ENCODE data around the gene OR2B6.
"Not testable (repeated sequence)": the region's sequence is repeated elsewhere in the genome, so short reads cannot be mapped to it uniquely, and the experiment has no call there.

The OR2B6 gene

GRCh38 chr6:27956941-27957340 is at the start of gene OR2B6:
Gene OR2B6, plus strand, starts transcription at chr6:27957241. Its CDS starts 0 bp downstream, at chr6:27957241.
- peaks cover 0 to 3% of the 10 kb centered on the region in 2 donors for H3K27me3 ChIP-seq (ENCODE audit: control insufficient read depth in 2 of 2, insufficient read depth in 2 of 2, low read length in 2 of 2)
- H3K27ac ChIP-seq (ENCODE audit: low read depth in 2 of 2, low read length in 2 of 2): no peak within 1 kb of the TSS
- H3K4me3 ChIP-seq (ENCODE audit: low read length in 2 of 2): no peak within 1 kb of the TSS
- no peaks in the 10 kb centered on the region for H3K9me3 ChIP-seq (ENCODE audit: control insufficient read depth in 2 of 2, low read length in 2 of 2)
- no peak within 1 kb of the TSS for H3K9ac ChIP-seq (ENCODE audit: low read depth in 1 of 2, low read length in 2 of 2)
- H3K4me1 ChIP-seq (ENCODE audit: control insufficient read depth in 2 of 2, insufficient read depth in 2 of 2, low read length in 2 of 2): no peaks in the 10 kb centered on the region
- H3K36me3 ChIP-seq (ENCODE audit: control insufficient read depth in 2 of 2, insufficient read depth in 2 of 2, low read length in 2 of 2): no peaks in the 10 kb centered on the region

GRCh38 chr6:27908017-27908416 is 49.0 kb upstream of the OR2B6 start:
- no peak overlapping the region for H3K27ac ChIP-seq (ENCODE audit: low read depth in 2 of 2, low read length in 2 of 2)
- no peak overlapping the region for H3K9ac ChIP-seq (ENCODE audit: low read depth in 1 of 2, low read length in 2 of 2)
- H3K36me3 ChIP-seq (ENCODE audit: control insufficient read depth in 2 of 2, insufficient read depth in 2 of 2, low read length in 2 of 2): no peaks in the 10 kb centered on the region
- H3K27me3 ChIP-seq (ENCODE audit: control insufficient read depth in 2 of 2, insufficient read depth in 2 of 2, low read length in 2 of 2): no peaks in the 10 kb centered on the region
- H3K4me3 ChIP-seq (ENCODE audit: low read length in 2 of 2): no peak overlapping the region
- H3K4me1 ChIP-seq (ENCODE audit: control insufficient read depth in 2 of 2, insufficient read depth in 2 of 2, low read length in 2 of 2): no peaks in the 10 kb centered on the region
- no peaks in the 10 kb centered on the region for H3K9me3 ChIP-seq (ENCODE audit: control insufficient read depth in 2 of 2, low read length in 2 of 2)

- H3K4me3 ChIP-seq (ENCODE audit: low read length in 2 of 2): no peak within 1 kb of the TSS
- H3K27me3 ChIP-seq (ENCODE audit: control insufficient read depth in 2 of 2, insufficient read depth in 2 of 2, low read length in 2 of 2): peaks cover 0 to 2% of the 10 kb centered on the region in 2 donors
- H3K9ac ChIP-seq (ENCODE audit: low read depth in 1 of 2, low read length in 2 of 2): no peak within 1 kb of the TSS
- no peaks in the 10 kb centered on the region for H3K36me3 ChIP-seq (ENCODE audit: control insufficient read depth in 2 of 2, insufficient read depth in 2 of 2, low read length in 2 of 2)
- no peaks in the 10 kb centered on the region for H3K9me3 ChIP-seq (ENCODE audit: control insufficient read depth in 2 of 2, low read length in 2 of 2)
- no peak within 1 kb of the TSS for H3K27ac ChIP-seq (ENCODE audit: low read depth in 2 of 2, low read length in 2 of 2)
- no peaks in the 10 kb centered on the region for H3K4me1 ChIP-seq (ENCODE audit: control insufficient read depth in 2 of 2, insufficient read depth in 2 of 2, low read length in 2 of 2)
These were observed 45.0 kb upstream of the OR2B6 start, which contains the start of gene OR2B2 for GRCh38 chr6:27911956-27912446. Gene OR2B2, minus strand, starts transcription at chr6:27912396. Its CDS starts 77 bp downstream, at chr6:27912319.

GRCh38 chr6:27922949-27923348 is 34.1 kb upstream of the OR2B6 start:
- no peak overlapping the region for H3K27ac ChIP-seq (ENCODE audit: low read depth in 2 of 2, low read length in 2 of 2)
- H3K9me3 ChIP-seq (ENCODE audit: control insufficient read depth in 2 of 2, low read length in 2 of 2): no peaks in the 10 kb centered on the region
- no peak overlapping the region for H3K4me3 ChIP-seq (ENCODE audit: low read length in 2 of 2)
- no peaks in the 10 kb centered on the region for H3K4me1 ChIP-seq (ENCODE audit: control insufficient read depth in 2 of 2, insufficient read depth in 2 of 2, low read length in 2 of 2)
- no peaks in the 10 kb centered on the region for H3K36me3 ChIP-seq (ENCODE audit: control insufficient read depth in 2 of 2, insufficient read depth in 2 of 2, low read length in 2 of 2)
- H3K27me3 ChIP-seq (ENCODE audit: control insufficient read depth in 2 of 2, insufficient read depth in 2 of 2, low read length in 2 of 2): no peaks in the 10 kb centered on the region
- H3K9ac ChIP-seq (ENCODE audit: low read depth in 1 of 2, low read length in 2 of 2): no peak overlapping the region

- H3K4me1 ChIP-seq (ENCODE audit: control insufficient read depth in 2 of 2, insufficient read depth in 2 of 2, low read length in 2 of 2): peaks cover 0 to 4% of the 10 kb centered on the region in 2 donors
These were observed 32.9 kb upstream of the OR2B6 start for GRCh38 chr6:27924179-27924578.

GRCh38 chr6:27928041-27928440 is 29.0 kb upstream of the OR2B6 start:
- not testable (repeated sequence) for H3K4me1 ChIP-seq (ENCODE audit: control insufficient read depth in 2 of 2, insufficient read depth in 2 of 2, low read length in 2 of 2); H3K9ac ChIP-seq (ENCODE audit: low read depth in 1 of 2, low read length in 2 of 2); H3K27me3 ChIP-seq (ENCODE audit: control insufficient read depth in 2 of 2, insufficient read depth in 2 of 2, low read length in 2 of 2); H3K4me3 ChIP-seq (ENCODE audit: low read length in 2 of 2); H3K36me3 ChIP-seq (ENCODE audit: control insufficient read depth in 2 of 2, insufficient read depth in 2 of 2, low read length in 2 of 2); H3K9me3 ChIP-seq (ENCODE audit: control insufficient read depth in 2 of 2, low read length in 2 of 2); H3K27ac ChIP-seq (ENCODE audit: low read depth in 2 of 2, low read length in 2 of 2)

More at GRCh38 chr6:27924179-27924578, 32.9 kb upstream of the OR2B6 start:
- H3K27ac ChIP-seq (ENCODE audit: low read depth in 2 of 2, low read length in 2 of 2): no peak overlapping the region
- no peaks in the 10 kb centered on the region for H3K9me3 ChIP-seq (ENCODE audit: control insufficient read depth in 2 of 2, low read length in 2 of 2)
- H3K9ac ChIP-seq (ENCODE audit: low read depth in 1 of 2, low read length in 2 of 2): no peak overlapping the region
- no peak overlapping the region for H3K4me3 ChIP-seq (ENCODE audit: low read length in 2 of 2)
- no peaks in the 10 kb centered on the region for H3K27me3 ChIP-seq (ENCODE audit: control insufficient read depth in 2 of 2, insufficient read depth in 2 of 2, low read length in 2 of 2)
- no peaks in the 10 kb centered on the region for H3K36me3 ChIP-seq (ENCODE audit: control insufficient read depth in 2 of 2, insufficient read depth in 2 of 2, low read length in 2 of 2)

- not testable (repeated sequence) for H3K4me3 ChIP-seq (ENCODE audit: low read length in 2 of 2); H3K36me3 ChIP-seq (ENCODE audit: control insufficient read depth in 2 of 2, insufficient read depth in 2 of 2, low read length in 2 of 2); H3K27ac ChIP-seq (ENCODE audit: low read depth in 2 of 2, low read length in 2 of 2); H3K9me3 ChIP-seq (ENCODE audit: control insufficient read depth in 2 of 2, low read length in 2 of 2); H3K4me1 ChIP-seq (ENCODE audit: control insufficient read depth in 2 of 2, insufficient read depth in 2 of 2, low read length in 2 of 2); H3K9ac ChIP-seq (ENCODE audit: low read depth in 1 of 2, low read length in 2 of 2); H3K27me3 ChIP-seq (ENCODE audit: control insufficient read depth in 2 of 2, insufficient read depth in 2 of 2, low read length in 2 of 2)
These were observed 27.1 kb upstream of the OR2B6 start for GRCh38 chr6:27929930-27930329.

GRCh38 chr6:27931209-27931608 is 25.8 kb upstream of the OR2B6 start:
- Histone ChIP-seq H3K4me1 (ENCODE audit: control insufficient read depth in 2 of 2, insufficient read depth in 2 of 2, low read length in 2 of 2) (peaks cover 0 to 4% of the 10 kb centered on the region in 2 donors), H3K27me3 (ENCODE audit: control insufficient read depth in 2 of 2, insufficient read depth in 2 of 2, low read length in 2 of 2) (no peaks in the 10 kb centered on the region), H3K9ac (ENCODE audit: low read depth in 1 of 2, low read length in 2 of 2) (no peak overlapping the region), H3K27ac (ENCODE audit: low read depth in 2 of 2, low read length in 2 of 2) (no peak overlapping the region), H3K36me3 (ENCODE audit: control insufficient read depth in 2 of 2, insufficient read depth in 2 of 2, low read length in 2 of 2) (no peaks in the 10 kb centered on the region), H3K9me3 (ENCODE audit: control insufficient read depth in 2 of 2, low read length in 2 of 2) (no peaks in the 10 kb centered on the region), H3K4me3 (ENCODE audit: low read length in 2 of 2) (no peak overlapping the region)

GRCh38 chr6:27940766-27941165 is 16.3 kb upstream of the OR2B6 start:
- Histone ChIP-seq H3K4me3 (ENCODE audit: low read length in 2 of 2) (no peak overlapping the region), H3K27me3 (ENCODE audit: control insufficient read depth in 2 of 2, insufficient read depth in 2 of 2, low read length in 2 of 2) (no peaks in the 10 kb centered on the region), H3K9me3 (ENCODE audit: control insufficient read depth in 2 of 2, low read length in 2 of 2) (no peaks in the 10 kb centered on the region), H3K36me3 (ENCODE audit: control insufficient read depth in 2 of 2, insufficient read depth in 2 of 2, low read length in 2 of 2) (no peaks in the 10 kb centered on the region), H3K4me1 (ENCODE audit: control insufficient read depth in 2 of 2, insufficient read depth in 2 of 2, low read length in 2 of 2) (no peaks in the 10 kb centered on the region), H3K27ac (ENCODE audit: low read depth in 2 of 2, low read length in 2 of 2) (no peak overlapping the region), H3K9ac (ENCODE audit: low read depth in 1 of 2, low read length in 2 of 2) (no peak overlapping the region)

- not testable (repeated sequence) for H3K4me3 ChIP-seq (ENCODE audit: low read length in 2 of 2); H3K27ac ChIP-seq (ENCODE audit: low read depth in 2 of 2, low read length in 2 of 2); H3K27me3 ChIP-seq (ENCODE audit: control insufficient read depth in 2 of 2, insufficient read depth in 2 of 2, low read length in 2 of 2); H3K4me1 ChIP-seq (ENCODE audit: control insufficient read depth in 2 of 2, insufficient read depth in 2 of 2, low read length in 2 of 2); H3K36me3 ChIP-seq (ENCODE audit: control insufficient read depth in 2 of 2, insufficient read depth in 2 of 2, low read length in 2 of 2); H3K9me3 ChIP-seq (ENCODE audit: control insufficient read depth in 2 of 2, low read length in 2 of 2); H3K9ac ChIP-seq (ENCODE audit: low read depth in 1 of 2, low read length in 2 of 2)
These were observed 14.0 kb upstream of the OR2B6 start for GRCh38 chr6:27943072-27943471.

- Histone ChIP-seq H3K9ac (ENCODE audit: low read depth in 1 of 2, low read length in 2 of 2) (no peak overlapping the region), H3K27ac (ENCODE audit: low read depth in 2 of 2, low read length in 2 of 2) (no peak overlapping the region), H3K9me3 (ENCODE audit: control insufficient read depth in 2 of 2, low read length in 2 of 2) (no peaks in the 10 kb centered on the region)
These were observed 8.8 kb upstream of the OR2B6 start for GRCh38 chr6:27948237-27948636.

More at GRCh38 chr6:27948237-27948636, 8.8 kb upstream of the OR2B6 start:
- Histone ChIP-seq H3K27me3 (ENCODE audit: control insufficient read depth in 2 of 2, insufficient read depth in 2 of 2, low read length in 2 of 2) (peaks cover 2 to 3% of the 10 kb centered on the region in 2 donors), H3K36me3 (ENCODE audit: control insufficient read depth in 2 of 2, insufficient read depth in 2 of 2, low read length in 2 of 2) (no peaks in the 10 kb centered on the region), H3K4me3 (ENCODE audit: low read length in 2 of 2) (no peak overlapping the region), H3K4me1 (ENCODE audit: control insufficient read depth in 2 of 2, insufficient read depth in 2 of 2, low read length in 2 of 2) (no peaks in the 10 kb centered on the region)

Measured in mucosa of rectum (tissue), 2 donors.